Motor neuron (in vitro differentiated cells): ENCODE results near the gene PPIF. TPM values are rescaled to one million over a fixed set of nuclear protein-coding genes. Genes with fewer than 3 reads are reported as not detected.
A peak's percentile ranks its signal among the peaks of the same experiment; 100 is the strongest.

Experiments
- ATAC-seq, 8 experiments: fragments of 200-7000 bp; cut with Tn5 transposase; replicated peaks in 6 of 8; 2 replicates each; pipeline ENCODE4 v1.8.0; 2021; ENCODE audit warnings: mild to moderate bottlenecking in 8 of 8, moderate library complexity in 8 of 8
- H3K27ac ChIP-seq, 2 donors: fragments of 250-450 bp; sonication (Bioruptor Pico); 2 replicates each; pipeline ENCODE4 v1.9.0; 2021; ENCODE audit warnings: antibody characterized with exemption in 2 of 2, mild to moderate bottlenecking in 2 of 2, moderate library complexity in 1 of 2
- H3K4me1 ChIP-seq, 2 donors: fragments of 250-450 bp; sonication (Bioruptor Pico); replicated peaks in 1 of 2; 2 replicates each; pipeline ENCODE4 v1.6.1; 2021; ENCODE audit warnings: antibody characterized with exemption in 2 of 2, mild to moderate bottlenecking in 2 of 2, moderate library complexity in 1 of 2
- H3K4me3 ChIP-seq, 5 donors: fragments of 250-450 bp; sonication (Bioruptor Pico); 2 replicates each; pipeline ENCODE4 v1.9.0; 2021; ENCODE audit warnings: antibody characterized with exemption in 5 of 5, mild to moderate bottlenecking in 5 of 5, moderate library complexity in 4 of 5
- WGBS, 10 experiments: fragments of 450-650 bp; shearing (Covaris generic); methylation state at CpG; one replicate each; pipeline ENCODE4 v1.0.0; 2022; 5-methylcytosine and 5-hydroxymethylcytosine counted together
- in situ Hi-C, 9 experiments: fragments of 400-800 bp; cut with MboI; loops; one replicate each; pipeline ENCODE4 v1.15.0; 2021; ENCODE audit warnings: low sequenced_read_pairs in 9 of 9, low pct_unique_long_range_greater_than_20kb in 2 of 9; ENCODE audit not compliant: unreplicated experiment in 9 of 9
- total RNA-seq, 8 experiments: library from RNA; unstranded; fragments of 300-600 nt; gene quantifications; 2 replicates each; pipeline versions ENCODE4 v1.2.3 to v1.2.4, GENCODE V29; 2022

PPIF gene
- total RNA-seq, 8 experiments from 2014 or later: 10.3 to 90.8 (median 22.2) TPM

DNA sequence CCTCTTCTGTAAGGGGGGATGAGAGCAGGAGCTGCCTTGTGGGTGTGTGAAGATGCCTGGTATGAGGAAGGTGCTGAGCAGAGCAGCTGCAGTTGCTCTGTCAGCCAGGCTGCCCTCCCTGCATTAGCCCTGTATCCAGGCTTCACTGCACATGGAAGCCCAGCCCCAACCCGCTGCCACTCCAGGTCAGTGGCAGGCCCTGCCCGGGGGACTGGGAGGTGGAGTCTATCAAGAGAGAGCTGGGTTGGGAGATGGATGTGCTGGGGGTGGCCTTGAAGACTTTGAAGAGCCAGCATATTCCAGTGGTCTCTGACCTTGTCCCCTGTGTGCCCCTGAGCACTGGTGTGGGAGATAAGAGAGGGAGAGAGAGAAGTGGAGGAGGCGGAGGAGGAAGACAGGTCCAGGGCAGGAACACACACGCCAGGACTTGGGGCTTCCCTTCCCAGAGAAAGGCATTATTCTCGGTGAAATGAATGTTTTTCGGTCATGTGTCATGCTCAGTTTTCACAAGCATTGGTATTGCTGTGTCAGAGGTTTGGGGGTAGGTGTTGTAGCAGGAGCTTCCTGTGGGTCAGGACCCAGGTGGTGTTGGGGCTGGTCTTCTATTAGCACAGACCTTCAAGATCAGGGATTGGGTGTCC, 2.6 kb downstream of the PPIF start:
- H3K27ac ChIP-seq: no peak overlapping the region
- peaks cover 12 to 14% of the 10 kb centered on the region in 2 donors for H3K4me1 ChIP-seq
- no peak for ATAC-seq
- H3K4me3 ChIP-seq: no peak overlapping the region
- 67 to 100% (median 80%) methylated on average over 1 to 6 of the region's 6 CpGs; no CpG with 5 or more reads in 4 of the 10 experiments for WGBS, 10 experiments
- in situ Hi-C loops: loop anchor here in 2 of 9 experiments (25.0 kb wide), 1 partner anchor 112 kb away; no protein-coding TSS in a partner anchor

DNA sequence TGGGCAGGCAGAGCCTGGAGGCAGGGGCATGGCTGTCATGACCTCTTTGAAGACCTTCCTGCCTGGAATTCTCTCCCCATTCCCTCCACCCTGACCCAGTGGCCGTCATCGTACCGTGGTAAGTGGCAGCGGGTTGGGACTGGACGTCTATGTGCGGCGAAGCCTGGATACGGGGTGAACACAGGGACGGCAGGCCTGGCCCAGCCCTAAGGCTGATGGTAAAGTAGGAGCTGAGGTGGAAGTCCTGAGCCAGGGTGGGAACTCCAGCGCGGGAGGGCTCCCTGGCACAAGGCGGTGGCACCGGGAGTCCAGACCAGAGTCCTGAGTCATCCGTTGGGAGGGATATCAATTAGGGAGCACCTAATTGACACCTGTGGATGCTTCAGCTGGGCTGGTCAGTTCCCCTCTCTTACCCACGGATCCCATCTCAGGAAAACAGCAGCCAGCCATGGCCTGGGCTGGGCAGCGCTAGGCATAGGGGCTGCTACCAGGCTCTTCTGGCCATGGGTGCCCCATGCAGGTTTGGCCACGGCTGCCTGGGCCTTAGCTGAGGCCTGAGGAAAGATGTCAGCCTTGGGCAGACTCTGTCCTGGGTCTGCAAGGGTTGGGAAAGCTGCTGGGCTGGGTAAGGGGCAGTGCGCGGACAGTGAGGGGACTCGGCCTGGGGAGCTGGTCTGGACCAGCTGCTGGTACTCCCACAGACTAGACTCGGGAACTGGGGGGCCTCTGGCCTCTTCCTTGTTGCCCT, 3.3 kb downstream of the PPIF start:
- ATAC-seq: no peak
- peaks cover 12 to 14% of the 10 kb centered on the region in 2 donors for H3K4me1 ChIP-seq

DNA sequence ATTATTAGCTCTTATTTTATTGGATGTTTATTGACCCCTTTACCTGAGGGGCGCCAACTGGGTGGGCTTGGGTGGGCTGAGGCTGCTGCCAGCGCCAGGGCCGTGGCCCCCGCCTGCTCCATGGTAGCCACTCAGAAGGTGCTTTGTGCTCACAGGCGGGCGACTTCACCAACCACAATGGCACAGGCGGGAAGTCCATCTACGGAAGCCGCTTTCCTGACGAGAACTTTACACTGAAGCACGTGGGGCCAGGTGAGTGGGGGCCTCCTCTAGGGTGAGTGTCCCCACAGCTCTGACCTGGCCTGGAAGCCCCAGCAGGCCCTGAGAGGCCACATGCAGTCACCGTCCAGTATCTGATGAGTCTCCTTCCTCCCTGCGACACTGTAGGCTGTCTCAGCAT, 4.1 kb downstream of the PPIF start:
- WGBS, 10 experiments: 92 to 100% (median 100%) methylated on average over 2 to 5 of the region's 13 CpGs; no CpG with 5 or more reads in 4 of the 10 experiments
- no peak for ATAC-seq

More for the DNA sequence above, 3.3 kb downstream of the PPIF start:
- in situ Hi-C loops: loop anchor here in 2 of 9 experiments (25.0 kb wide), 1 partner anchor 112 kb away; no protein-coding TSS in a partner anchor
- WGBS, 10 experiments: 86 to 100% (median 93%) methylated on average over 1 to 11 of the region's 21 CpGs; no CpG with 5 or more reads in 4 of the 10 experiments
- H3K4me3 ChIP-seq: no peak overlapping the region
- no peak overlapping the region for H3K27ac ChIP-seq

DNA sequence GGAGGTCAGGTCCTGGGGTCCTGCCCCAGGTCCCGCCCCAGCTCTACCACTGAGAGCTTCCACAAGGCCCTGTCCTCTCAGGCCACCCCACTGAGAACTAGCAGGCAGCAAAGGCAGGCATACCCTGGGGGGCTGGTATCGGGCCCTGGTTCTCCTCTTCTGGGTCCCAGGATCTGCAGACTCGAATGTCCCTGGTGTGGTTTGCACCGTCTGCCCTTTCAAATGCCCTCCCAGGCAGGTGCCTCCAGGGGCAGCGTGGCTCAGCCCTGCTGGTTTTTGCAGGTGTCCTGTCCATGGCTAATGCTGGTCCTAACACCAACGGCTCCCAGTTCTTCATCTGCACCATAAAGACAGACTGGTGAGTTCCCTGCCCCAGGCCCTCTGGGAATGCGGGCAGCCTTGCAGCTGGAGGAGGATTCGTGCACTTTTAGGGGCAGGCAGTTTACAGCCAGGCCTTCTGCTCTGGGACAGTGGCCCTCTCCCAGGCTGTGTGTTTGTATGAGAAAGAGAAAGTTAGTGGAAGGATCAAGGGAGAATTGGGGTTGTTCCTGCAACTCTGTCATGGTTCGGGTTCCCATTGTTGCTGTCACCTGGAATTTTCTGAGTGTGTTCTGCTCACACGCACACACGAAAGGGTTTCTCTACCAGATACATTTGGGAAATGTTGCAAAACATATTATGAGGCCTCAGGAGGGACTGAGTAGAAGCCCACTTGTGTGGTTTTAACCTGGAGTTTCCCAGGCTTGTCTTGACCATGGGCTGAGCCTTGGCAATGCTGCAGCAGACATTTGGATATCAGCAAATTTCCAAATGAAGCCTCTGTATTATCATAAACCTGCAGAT, 5.0 kb downstream of the PPIF start:
- H3K4me3 ChIP-seq: no peak overlapping the region
- H3K4me1 ChIP-seq: peaks cover 7 to 8% of the 10 kb centered on the region in 2 donors
- H3K27ac ChIP-seq: no peak overlapping the region
- WGBS, 10 experiments: 83 to 100% (median 96%) methylated on average over 1 to 5 of the region's 11 CpGs; no CpG with 5 or more reads in 2 of the 10 experiments
- in situ Hi-C loops: loop anchor here in 2 of 9 experiments (25.0 kb wide), 1 partner anchor 110 kb away; no protein-coding TSS in a partner anchor
- ATAC-seq: no peak

More for the DNA sequence above, 4.1 kb downstream of the PPIF start:
- H3K4me1 ChIP-seq: peaks cover 12 to 14% of the 10 kb centered on the region in 2 donors
- in situ Hi-C loops: loop anchor here in 2 of 9 experiments (25.0 kb wide), 1 partner anchor 111 kb away; no protein-coding TSS in a partner anchor
- no peak overlapping the region for H3K27ac ChIP-seq
- H3K4me3 ChIP-seq: no peak overlapping the region

DNA sequence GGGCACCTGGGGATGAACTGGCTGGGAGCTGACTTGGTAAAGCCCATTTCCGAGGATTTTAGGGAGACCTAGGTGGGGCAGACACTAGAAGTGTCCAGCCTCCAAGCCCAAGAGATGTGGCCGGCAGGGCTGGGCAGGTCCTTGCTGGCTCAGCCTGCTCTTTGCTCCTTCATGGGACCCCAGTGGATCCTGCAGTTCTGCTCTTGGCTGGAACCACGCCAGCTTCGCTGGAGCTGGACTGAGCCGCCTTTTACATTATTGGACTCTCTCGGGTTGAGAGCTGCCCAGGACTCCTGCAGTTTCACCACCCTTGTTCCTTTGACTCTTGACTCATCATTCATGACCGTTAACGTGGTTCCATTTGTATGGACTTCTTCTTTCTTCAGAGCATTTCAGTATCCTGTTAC, 5.7 kb downstream of the PPIF start:
- WGBS, 10 experiments: 90 to 100% (median 97%) methylated on average over 1 to 6 of the region's 8 CpGs; no CpG with 5 or more reads in 4 of the 10 experiments
- in situ Hi-C loops: loop anchor here in 2 of 9 experiments (25.0 kb wide), 1 partner anchor 109 kb away; no protein-coding TSS in a partner anchor
- Histone ChIP-seq H3K27ac (no peak overlapping the region), H3K4me3 (no peak overlapping the region), H3K4me1 (peaks cover 7 to 8% of the 10 kb centered on the region in 2 donors)
- ATAC-seq: no peak

DNA sequence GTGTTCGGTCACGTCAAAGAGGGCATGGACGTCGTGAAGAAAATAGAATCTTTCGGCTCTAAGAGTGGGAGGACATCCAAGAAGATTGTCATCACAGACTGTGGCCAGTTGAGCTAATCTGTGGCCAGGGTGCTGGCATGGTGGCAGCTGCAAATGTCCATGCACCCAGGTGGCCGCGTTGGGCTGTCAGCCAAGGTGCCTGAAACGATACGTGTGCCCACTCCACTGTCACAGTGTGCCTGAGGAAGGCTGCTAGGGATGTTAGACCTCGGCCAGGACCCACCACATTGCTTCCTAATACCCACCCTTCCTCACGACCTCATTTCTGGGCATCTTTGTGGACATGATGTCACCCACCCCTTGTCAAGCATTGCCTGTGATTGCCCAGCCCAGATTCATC, 6.5 kb downstream of the PPIF start:
- WGBS, 10 experiments: 40 to 100% (median 91%) methylated on average over 1 to 6 of the region's 11 CpGs; no CpG with 5 or more reads in 4 of the 10 experiments
- Histone ChIP-seq H3K27ac (no peak overlapping the region), H3K4me3 (no peak overlapping the region), H3K4me1 (peaks cover 1 to 2% of the 10 kb centered on the region in 2 donors)
- in situ Hi-C loops: loop anchor here in 2 of 9 experiments (25.0 kb wide), 1 partner anchor 109 kb away; no protein-coding TSS in a partner anchor
- no peak for ATAC-seq

DNA sequence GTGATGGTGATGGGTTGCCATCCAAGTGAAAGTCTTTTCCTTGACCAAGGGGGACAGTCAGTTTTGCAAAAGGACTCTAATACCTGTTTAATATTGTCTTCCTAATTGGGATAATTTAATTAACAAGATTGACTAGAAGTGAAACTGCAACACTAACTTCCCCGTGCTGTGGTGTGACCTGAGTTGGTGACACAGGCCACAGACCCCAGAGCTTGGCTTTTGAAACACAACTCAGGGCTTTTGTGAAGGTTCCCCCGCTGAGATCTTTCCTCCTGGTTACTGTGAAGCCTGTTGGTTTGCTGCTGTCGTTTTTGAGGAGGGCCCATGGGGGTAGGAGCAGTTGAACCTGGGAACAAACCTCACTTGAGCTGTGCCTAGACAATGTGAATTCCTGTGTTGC, 6.9 kb downstream of the PPIF start:
- 33 to 100% (median 75%) methylated on average over 1 to 2 of the region's 3 CpGs; no CpG with 5 or more reads in 5 of the 10 experiments for WGBS, 10 experiments
- no peak for ATAC-seq
- Histone ChIP-seq H3K27ac (no peak overlapping the region), H3K4me3 (no peak overlapping the region), H3K4me1 (no peaks in the 10 kb centered on the region)
- in situ Hi-C loops: loop anchor here in 2 of 9 experiments (25.0 kb wide), 1 partner anchor 108 kb away; no protein-coding TSS in a partner anchor

DNA sequence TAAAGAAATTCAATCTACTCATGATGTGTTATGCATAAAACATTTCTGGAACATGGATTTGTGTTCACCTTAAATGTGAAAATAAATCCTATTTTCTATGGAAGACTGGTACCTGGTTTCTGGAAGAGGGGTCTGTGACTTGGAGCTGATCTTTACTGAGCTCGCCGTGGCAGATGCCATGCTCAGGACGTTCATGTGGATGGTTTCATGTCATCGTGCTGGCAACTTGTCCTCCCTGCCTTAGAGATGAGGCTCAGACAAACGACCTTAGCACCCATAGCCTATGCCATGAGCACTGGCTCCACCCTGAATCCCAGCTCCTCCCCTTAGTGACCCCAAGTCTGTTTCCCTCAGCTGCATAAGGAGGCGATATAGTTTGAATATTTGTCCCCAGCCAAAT, 7.3 kb downstream of the PPIF start:
- in situ Hi-C loops: loop anchor here in 2 of 9 experiments (25.0 kb wide), 1 partner anchor 108 kb away; no protein-coding TSS in a partner anchor
- 87 to 100% (median 100%) methylated on average over 1 to 5 of the region's 6 CpGs; no CpG with 5 or more reads in 5 of the 10 experiments for WGBS, 10 experiments
- ATAC-seq: peak in 1 of 8 experiments; percentile 3
- H3K4me1 ChIP-seq: no peaks in the 10 kb centered on the region
- H3K4me3 ChIP-seq: no peak overlapping the region
- H3K27ac ChIP-seq: no peak overlapping the region

DNA sequence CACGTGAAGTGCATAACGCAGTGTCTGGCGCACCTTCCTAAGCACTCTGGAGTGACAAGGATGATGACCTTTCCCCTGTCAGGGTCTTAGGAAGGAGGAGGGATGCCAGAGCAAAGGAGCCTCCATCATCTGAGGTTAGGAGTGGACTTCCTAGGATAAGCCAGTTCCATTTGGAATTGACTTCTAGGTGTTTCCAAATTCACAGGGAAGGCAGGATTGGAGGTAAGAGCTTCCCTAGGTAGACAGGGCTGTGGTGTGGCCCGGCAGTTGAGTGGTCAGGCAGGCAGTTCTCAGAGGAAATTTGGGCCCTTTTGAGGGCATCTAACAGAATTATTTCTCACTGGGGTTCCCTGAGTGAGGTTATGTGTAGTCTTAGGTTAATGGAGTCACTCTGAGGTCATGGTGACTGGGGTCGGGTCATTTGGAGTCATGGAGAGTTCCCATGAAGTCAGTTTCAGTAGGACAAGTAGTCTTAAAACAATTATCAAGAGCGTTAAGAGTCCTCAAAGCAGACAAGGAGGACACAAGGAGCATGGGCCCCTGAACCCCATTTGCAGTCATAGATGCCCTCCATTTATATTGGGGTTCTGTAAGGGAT, 8.2 kb downstream of the PPIF start:
- in situ Hi-C loops: loop anchor here in 2 of 9 experiments (25.0 kb wide), 1 partner anchor 107 kb away; no protein-coding TSS in a partner anchor
- H3K4me3 ChIP-seq: no peak overlapping the region
- 80 to 100% (median 100%) methylated on average over 1 to 6 of the region's 6 CpGs; no CpG with 5 or more reads in 2 of the 10 experiments for WGBS, 10 experiments
- no peak overlapping the region for H3K27ac ChIP-seq
- no peaks in the 10 kb centered on the region for H3K4me1 ChIP-seq
- ATAC-seq: peak in 1 of 8 experiments; percentile 4

DNA sequence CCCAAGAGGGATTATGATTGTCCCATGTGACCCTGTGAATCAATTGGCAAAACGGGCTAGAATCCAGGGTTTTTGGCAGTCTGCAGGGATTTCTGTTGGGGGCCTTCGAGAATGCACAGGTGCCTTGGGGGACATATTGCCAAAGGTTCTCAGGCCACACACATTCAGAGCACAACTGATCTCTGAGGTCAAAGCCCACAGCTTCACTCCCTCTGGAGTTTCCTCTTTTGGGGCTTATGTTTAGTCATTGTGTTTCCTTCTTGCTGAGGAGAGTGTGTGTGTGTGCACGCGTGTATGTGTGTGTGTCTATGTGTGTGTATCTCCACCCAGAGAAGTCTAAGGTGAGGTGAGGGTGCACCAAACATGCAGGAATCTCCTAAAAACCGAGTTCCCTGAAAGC, 8.8 kb downstream of the PPIF start:
- no peaks in the 10 kb centered on the region for H3K4me1 ChIP-seq
- ATAC-seq: no peak
- H3K4me3 ChIP-seq: no peak overlapping the region
- in situ Hi-C loops: loop anchor here in 2 of 9 experiments (25.0 kb wide), 1 partner anchor 106 kb away; no protein-coding TSS in a partner anchor
- no peak overlapping the region for H3K27ac ChIP-seq
- 83 to 100% (median 93%) methylated on average over 1 to 3 of the region's 5 CpGs; no CpG with 5 or more reads in 4 of the 10 experiments for WGBS, 10 experiments

DNA sequence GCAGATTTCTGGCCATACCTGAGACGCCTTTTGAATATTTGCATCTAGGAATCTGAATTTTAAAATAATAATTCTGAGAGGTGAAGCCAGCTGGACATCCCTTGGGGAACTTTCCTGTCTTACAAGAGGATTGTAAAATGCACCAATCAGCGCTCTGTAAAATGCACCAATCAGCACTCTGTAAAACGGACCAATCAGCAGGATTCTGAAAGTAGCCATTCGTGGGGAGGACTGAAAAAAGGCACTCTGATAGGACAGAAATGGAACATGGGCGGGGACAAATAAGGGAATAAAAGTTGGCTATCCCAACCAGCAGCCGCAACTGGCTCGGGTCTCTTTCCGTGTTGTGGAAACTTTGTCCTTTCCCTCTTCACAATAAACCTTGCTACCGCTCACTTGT, 9.9 kb downstream of the PPIF start:
- WGBS, 10 experiments: 84 to 100% (median 95%) methylated on average over 1 to 9 of the region's 9 CpGs; no CpG with 5 or more reads in 2 of the 10 experiments
- in situ Hi-C loops: loop anchor here in 2 of 9 experiments (25.0 kb wide), 1 partner anchor 105 kb away; no protein-coding TSS in a partner anchor
- no peak for ATAC-seq
- Histone ChIP-seq H3K27ac (no peak overlapping the region), H3K4me1 (no peaks in the 10 kb centered on the region), H3K4me3 (no peak overlapping the region)
